Loucy (cell line): ENCODE data around the gene SNX13.

Experiments used
- CTCF ChIP-seq: fragments of 200-600 bp; sonication (generic); conservative IDR thresholded peaks from 2 replicates; pipeline ENCODE4 v1.5.1; 2014; ENCODE audit warnings: mild to moderate bottlenecking, antibody characterized with exemption, low read length
- EZH2phosphoT487 ChIP-seq: fragments of 200-600 bp; IDR thresholded peaks from 2 replicates; pipeline ENCODE4 v1.6.1; 2018; ENCODE audit warnings: antibody characterized with exemption, mild to moderate bottlenecking, moderate library complexity, borderline replicate concordance

GRCh38 chr7:17915796-17916195, 24.5 kb downstream of the SNX13 start:
- no peak for TF ChIP-seq CTCF
- TF ChIP-seq EZH2phosphoT487, result no peak
